Left renal pelvis (tissue), 4 donors: Measurements from ENCODE around the gene RNF175. TPM values are rescaled to one million over a fixed set of nuclear protein-coding genes. Genes with fewer than 3 reads are reported as not detected.
A peak's percentile ranks its signal among the peaks of the same experiment; 100 is the strongest.

Source experiments
- DNase-seq, 4 donors: peaks; one replicate each; pipeline ENCODE4 v3.0.0-alpha.2; 2013; ENCODE audit warnings: low read depth in 4 of 4, low spot score in 3 of 4
- polyA plus RNA-seq, 4 donors: library from polyadenylated mRNA; unstranded; fragments of 120-200 nt; gene quantifications; one replicate each; pipeline ENCODE4 v1.2.1, GENCODE V29; 2013; ENCODE audit not compliant: insufficient read length in 4 of 4

Gene RNF175
- polyA plus RNA-seq, result 1 to 10 TPM; 4.2 to 9.8 (median 6.2) TPM

- DNase-seq, result no peak
Measured at GRCh38 chr4:153759407-153760316, at the start of gene RNF175. Gene RNF175 (minus strand): TSS chr4:153760024. CDS start chr4:153759862, 162 bp downstream.

- DNase-seq, result no peak
Measured at GRCh38 chr4:153809307-153809706, 49.5 kb upstream of the RNF175 start.

GRCh38 chr4:153808175-153808574 lies 48.4 kb upstream of the RNF175 start:
- no peak for DNase-seq

GRCh38 chr4:153806073-153806472 lies 46.2 kb upstream of the RNF175 start:
- no peak for DNase-seq

GRCh38 chr4:153804722-153805121 lies 44.9 kb upstream of the RNF175 start:
- DNase-seq, result no peak

GRCh38 chr4:153799694-153800074 lies 39.9 kb upstream of the RNF175 start:
- no peak for DNase-seq

GRCh38 chr4:153798901-153799693 lies 39.3 kb upstream of the RNF175 start:
- DNase-seq, result no peak

- no peak for DNase-seq
Measured at GRCh38 chr4:153798420-153798819, 38.6 kb upstream of the RNF175 start.

GRCh38 chr4:153794006-153794405 lies 34.2 kb upstream of the RNF175 start:
- DNase-seq, result no peak

- no peak for DNase-seq
Measured at GRCh38 chr4:153792618-153793247, 32.9 kb upstream of the RNF175 start.

GRCh38 chr4:153791746-153792617 lies 32.2 kb upstream of the RNF175 start:
- DNase-seq, result peak in 1 of 4 donors; percentile 70

- no peak for DNase-seq
Measured at GRCh38 chr4:153790962-153791551, 31.2 kb upstream of the RNF175 start.

GRCh38 chr4:153790500-153790865 lies 30.7 kb upstream of the RNF175 start:
- DNase-seq, result no peak

- DNase-seq, result no peak
Measured at GRCh38 chr4:153789741-153790499, 30.1 kb upstream of the RNF175 start.

- DNase-seq, result no peak
Measured at GRCh38 chr4:153788413-153789276, 28.8 kb upstream of the RNF175 start, which contains the start of gene SFRP2. Gene SFRP2 (minus strand): TSS chr4:153789083. CDS start chr4:153788835, 248 bp downstream.

GRCh38 chr4:153788051-153788412 lies 28.2 kb upstream of the RNF175 start:
- no peak for DNase-seq

- no peak for DNase-seq
Measured at GRCh38 chr4:153787575-153787974, 27.8 kb upstream of the RNF175 start.

- DNase-seq, result no peak
Measured at GRCh38 chr4:153787061-153787560, 27.3 kb upstream of the RNF175 start.
